B cell (primary cell): ENCODE data around the gene RFXAP. TPM values are rescaled to one million over a fixed set of nuclear protein-coding genes. Genes with fewer than 3 reads are reported as not detected.

Experiments
- ATAC-seq: fragments of 200-7000 bp; cut with Tn5 transposase; one replicate; pipeline ENCODE4 v1.10.0; 2021; ENCODE audit warnings: low read depth, mild to moderate bottlenecking, moderate number of reproducible peaks, moderate library complexity
- CTCF ChIA-PET: fragments of 350-600 bp; sonication (Branson Sonifier 250); formaldehyde crosslinking; loops from one replicate; lab custom pipeline; 2021; ENCODE audit warnings: antibody characterized with exemption, inconsistent platforms; lab: Charles Lee
- POLR2A ChIA-PET: fragments of 350-600 bp; sonication (Branson Sonifier 250); formaldehyde crosslinking; loops from one replicate; lab custom pipeline; 2021; ENCODE audit warnings: antibody characterized with exemption; lab: Charles Lee
- DNase-seq: peaks from one replicate; pipeline ENCODE4 v3.0.0; 2013
- H2AFZ ChIP-seq: 2 replicates; pipeline ENCODE4 v1.6.1; 2012; ENCODE audit warnings: mild to moderate bottlenecking, low read depth, low read length; ENCODE audit not compliant: insufficient read depth, poor library complexity, severe bottlenecking
- H3K27ac ChIP-seq, 2 donors: 1 replicate in 1 of 2; 2 replicates in 1 of 2; pipeline ENCODE4 v1.5.1; 2012 to 2013; ENCODE audit warnings: low read length in 2 of 2, mild to moderate bottlenecking in 2 of 2, moderate library complexity in 1 of 2
- H3K27me3 ChIP-seq, 4 experiments: fragments of 200-600 bp in 1 of 4; sonication (generic) in 1 of 4; replicated peaks in 1 of 4; 1 replicate in 2 of 4; 2 replicates in 2 of 4; pipeline versions ENCODE4 v1.6.1 to v1.7.0; 2013 to 2016; ENCODE audit warnings: low read length in 3 of 4, mild to moderate bottlenecking in 2 of 4, mixed read lengths in 1 of 4, moderate library complexity in 1 of 4; ENCODE audit not compliant: insufficient read depth in 4 of 4, control insufficient read depth in 3 of 4; ENCODE audit errors: control extremely low read depth in 1 of 4
- H3K36me3 ChIP-seq, 2 experiments: replicated peaks in 1 of 2; 1 replicate in 1 of 2; 2 replicates in 1 of 2; pipeline versions ENCODE4 v1.6.1 to v1.7.1; 2013; ENCODE audit warnings: low read length in 1 of 2; ENCODE audit not compliant: insufficient read depth in 2 of 2, control insufficient read depth in 1 of 2; ENCODE audit errors: control extremely low read depth in 1 of 2, extremely low read depth in 1 of 2
- H3K4me1 ChIP-seq, 2 donors: fragments of 200-600 bp in 1 of 2; sonication (generic) in 1 of 2; 1 replicate in 1 of 2; 2 replicates in 1 of 2; pipeline versions ENCODE4 v1.5.1 to v1.6.1; 2013 to 2017; ENCODE audit warnings: low read length in 2 of 2; ENCODE audit not compliant: control insufficient read depth in 2 of 2, insufficient read depth in 2 of 2
- H3K4me2 ChIP-seq: replicated peaks from 2 replicates; pipeline ENCODE3; 2012; ENCODE audit warnings: mild to moderate bottlenecking, low read depth, low read length; ENCODE audit not compliant: poor library complexity, severe bottlenecking
- H3K4me3 ChIP-seq, 5 experiments: fragments of 200-600 bp in 1 of 5; sonication (generic) in 1 of 5; 1 replicate in 3 of 5; 2 replicates in 2 of 5; pipeline versions ENCODE4 v1.5.1 to v1.7.0; 2011 to 2016; ENCODE audit warnings: low read length in 4 of 5, mild to moderate bottlenecking in 4 of 5, low read depth in 2 of 5, control low read depth in 1 of 5, moderate library complexity in 1 of 5; ENCODE audit not compliant: insufficient read depth in 1 of 5; ENCODE audit errors: control extremely low read depth in 1 of 5, extremely low read depth in 1 of 5
- H3K79me2 ChIP-seq: fragments of 200-600 bp; sonication (generic); one replicate; pipeline ENCODE4 v1.6.0; 2016; ENCODE audit warnings: low read length; ENCODE audit not compliant: control insufficient read depth, insufficient read depth
- H3K9ac ChIP-seq: fragments of 200-600 bp; sonication (generic); 2 replicates; pipeline ENCODE4 v1.6.1; 2017; ENCODE audit warnings: mild to moderate bottlenecking, low read length, moderate library complexity
- H3K9me3 ChIP-seq, 3 donors: one replicate each; pipeline versions ENCODE4 v1.6.1 to v1.7.1; 2013; ENCODE audit warnings: low read length in 2 of 3; ENCODE audit not compliant: control insufficient read depth in 2 of 3, insufficient read depth in 1 of 3; ENCODE audit errors: control extremely low read depth in 1 of 3
- H4K20me1 ChIP-seq: 2 replicates; pipeline ENCODE4 v1.6.0; 2012; ENCODE audit warnings: mild to moderate bottlenecking, low read length; ENCODE audit not compliant: insufficient read depth, control insufficient read depth, poor library complexity, severe bottlenecking
- H3K27ac Mint-ChIP-seq: one replicate; pipeline ENCODE4 v1.8.0; 2021; ENCODE audit warnings: mixed read lengths
- H3K27me3 Mint-ChIP-seq: one replicate; pipeline ENCODE4 v1.8.0; 2021; ENCODE audit warnings: mixed read lengths
- H3K4me1 Mint-ChIP-seq: one replicate; pipeline ENCODE4 v1.8.0; 2021; ENCODE audit warnings: mixed read lengths
- H3K4me3 Mint-ChIP-seq: one replicate; pipeline ENCODE4 v1.8.0; 2021; ENCODE audit warnings: mixed read lengths
- H3K9me3 Mint-ChIP-seq: one replicate; pipeline ENCODE4 v1.8.0; 2022; ENCODE audit warnings: mixed read lengths; ENCODE audit not compliant: insufficient read depth
- CTCF ChIP-seq: fragments of 200-600 bp; IDR thresholded peaks from one replicate; pipeline ENCODE4 v1.8.0; 2022; ENCODE audit warnings: antibody characterized with exemption, mild to moderate bottlenecking
- EZH2 ChIP-seq: IDR thresholded peaks from 2 replicates; pipeline ENCODE4 v1.6.1; 2012; ENCODE audit warnings: borderline replicate concordance, low read depth, mild to moderate bottlenecking, moderate library complexity, low read length; ENCODE audit not compliant: insufficient read depth, poor library complexity, severe bottlenecking
- WGBS: methylation state at CpG from one replicate; pipeline ENCODE4 v1.1.5; 2013; ENCODE audit warnings: missing lambda C conversion rate; ENCODE audit not compliant: insufficient coverage; 5-methylcytosine and 5-hydroxymethylcytosine counted together
- intact Hi-C: fragments of 100-400 bp; cut with micrococcal nuclease; formaldehyde crosslinking; loops from one replicate; pipeline ENCODE4 v1.10.0; 2022
- polyA plus RNA-seq: library from polyadenylated mRNA; depleted of rRNA; stranded (reverse); fragments of >200 nt; gene quantifications from 2 replicates; pipeline ENCODE4 v1.2.3, GENCODE V29; 2012
- total RNA-seq, 2 donors: library from RNA; stranded (reverse); fragments of 120-200 nt in 1 of 2; gene quantifications; 1 replicate in 1 of 2; 2 replicates in 1 of 2; pipeline versions ENCODE4 v1.2.3 to v1.2.4, GENCODE V29; 2013 to 2022

RFXAP gene
- total and polyA plus RNA-seq, 2 donors (not counting 1 experiment from before 2014, with no cell fraction given): 6.6 to 13.5 TPM

GRCh38 chr13:36804588-36804987, 14.4 kb upstream of the RFXAP start:
- Mint-ChIP-seq H3K4me3 (no peak overlapping the region), H3K4me1 (peaks cover 17% of the 10 kb centered on the region), H3K27ac (no peak overlapping the region), H3K9me3 (no peaks in the 10 kb centered on the region), H3K27me3 (no peaks in the 10 kb centered on the region)
- TF ChIP-seq CTCF (no peak), EZH2 (no peak)
- Histone ChIP-seq H3K4me3 (no peak overlapping the region), H3K9me3 (no peaks in the 10 kb centered on the region), H3K79me2 (no peaks in the 10 kb centered on the region), H3K27ac (no peak overlapping the region), H3K27me3 (no peaks in the 10 kb centered on the region), H3K9ac (no peak overlapping the region), H3K4me2 (no peak overlapping the region), H4K20me1 (no peaks in the 10 kb centered on the region), H3K36me3 (no peaks in the 10 kb centered on the region), H3K4me1 (peaks cover 17 to 18% of the 10 kb centered on the region in 2 donors), H2AFZ (no peak overlapping the region)
- ATAC-seq (no peak), DNase-seq (no peak)
- ChIA-PET CTCF (no interaction called here), POLR2A (no interaction called here)
- 97% methylated on average over 6 of the region's 6 CpGs for WGBS
- intact Hi-C loops: no loop called here

- H3K79me2 ChIP-seq: no peaks in the 10 kb centered on the region
- H3K36me3 ChIP-seq: no peaks in the 10 kb centered on the region
- H3K4me1 ChIP-seq: peaks cover 17 to 18% of the 10 kb centered on the region in 2 donors
- peaks cover 7% of the 10 kb centered on the region for H3K27me3 Mint-ChIP-seq
- no peaks in the 10 kb centered on the region for H3K9me3 Mint-ChIP-seq
- peak overlapping the region; percentile 20 for H3K27ac Mint-ChIP-seq
- no peaks in the 10 kb centered on the region for H3K9me3 ChIP-seq
- H3K27ac ChIP-seq: peak overlapping the region in 1 of 2 donors; percentile 56
- no peak overlapping the region for H3K9ac ChIP-seq
- H3K4me3 ChIP-seq: no peak overlapping the region
- DNase-seq: peak; percentile 51
- no peaks in the 10 kb centered on the region for H4K20me1 ChIP-seq
- CTCF ChIA-PET: no interaction called here
- POLR2A ChIA-PET: no interaction called here
- WGBS: no CpG with 5 or more reads among the region's 2 CpGs
- TF ChIP-seq EZH2 (no peak), CTCF (no peak)
- H3K4me3 Mint-ChIP-seq: no peak overlapping the region
- no peaks in the 10 kb centered on the region for H3K27me3 ChIP-seq
- no peak overlapping the region for H2AFZ ChIP-seq
- peak overlapping the region; percentile 51 for H3K4me2 ChIP-seq
- intact Hi-C loops: no loop called here
- peak; percentile 69 for ATAC-seq
- H3K4me1 Mint-ChIP-seq: peaks cover 17% of the 10 kb centered on the region
Observed at GRCh38 chr13:36806102-36806501, 12.9 kb upstream of the RFXAP start.
